T-helper 9 cell (primary cell): ENCODE measurements around the gene NLRP1.

Source experiments
- DNase-seq: peaks from one replicate; pipeline ENCODE4 v3.0.0-alpha.2; 2020
- total RNA-seq, 2 donors: gene quantifications; one replicate each; lab custom pipeline; 2026; lab: John Stamatoyannopoulos, UW

NLRP1 gene
- total RNA-seq: 296 to 362 reads per million in 2 donors

GRCh38 chr17:5584383-5585286 is at the start of gene NLRP1:
NLRP1 (minus strand) TSS chr17:5584509; CDS start chr17:5583957, 552 bp downstream.
- DNase-seq: peak; percentile 92

DNA sequence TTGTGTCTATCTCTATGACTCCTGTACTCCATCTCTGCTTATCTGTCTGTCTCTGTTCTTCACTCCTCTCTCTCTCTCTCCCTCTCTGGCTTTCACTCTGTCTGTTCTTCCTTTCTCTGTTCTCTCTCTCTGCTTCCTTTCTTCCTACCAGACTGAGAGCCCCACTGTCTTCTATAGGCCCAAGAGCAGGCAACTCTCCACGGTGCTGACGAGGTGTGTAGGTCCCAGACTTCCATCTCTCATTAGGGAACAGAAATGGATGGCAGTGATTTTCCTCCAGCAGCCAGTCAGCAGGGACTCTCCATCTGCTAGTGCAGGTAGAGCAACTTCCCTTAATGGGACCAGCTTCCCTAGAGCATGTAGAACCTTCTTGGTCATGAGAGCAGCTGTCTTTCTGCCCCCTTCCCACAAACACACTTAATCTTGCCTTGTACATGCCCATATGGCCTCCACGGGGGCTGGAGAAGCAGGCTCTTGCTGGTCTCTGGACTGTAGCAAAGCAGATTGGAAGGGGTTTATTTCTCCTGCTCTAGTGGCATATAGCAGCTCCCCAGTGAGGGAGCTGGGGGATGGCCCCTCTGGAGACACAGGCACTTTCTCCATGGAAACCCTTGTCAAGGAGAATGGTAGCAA is 47.8 kb upstream of the NLRP1 start:
- no peak for DNase-seq

GRCh38 chr17:5630434-5630833 is 46.1 kb upstream of the NLRP1 start:
- no peak for DNase-seq

- DNase-seq: no peak
Observed at GRCh38 chr17:5629128-5629527, 44.8 kb upstream of the NLRP1 start.

GRCh38 chr17:5628262-5628661 is 44.0 kb upstream of the NLRP1 start:
- no peak for DNase-seq

DNA sequence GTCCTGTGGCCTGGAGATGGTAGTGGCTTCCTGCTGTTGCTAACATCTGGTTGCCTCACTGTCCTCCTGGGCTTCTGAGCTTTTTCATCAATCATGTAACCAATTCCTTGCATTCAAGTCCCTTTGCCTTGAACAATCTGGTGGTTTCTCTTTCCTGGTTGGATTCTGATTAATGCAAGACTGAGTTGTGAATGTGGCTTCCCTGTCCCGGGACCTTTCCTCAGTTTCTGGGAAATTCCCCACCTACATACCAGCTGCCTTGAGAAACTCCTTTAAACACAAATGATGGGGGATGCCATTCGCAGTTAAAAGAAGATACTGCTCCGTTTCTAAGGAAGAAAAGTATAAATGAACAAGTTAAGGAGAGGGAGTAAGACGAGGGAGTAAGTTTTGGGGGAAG is 39.9 kb upstream of the NLRP1 start:
- no peak for DNase-seq

- no peak for DNase-seq
Observed at GRCh38 chr17:5621729-5622128, 37.4 kb upstream of the NLRP1 start.

- no peak for DNase-seq
Observed at GRCh38 chr17:5621026-5621425, 36.7 kb upstream of the NLRP1 start.

DNA sequence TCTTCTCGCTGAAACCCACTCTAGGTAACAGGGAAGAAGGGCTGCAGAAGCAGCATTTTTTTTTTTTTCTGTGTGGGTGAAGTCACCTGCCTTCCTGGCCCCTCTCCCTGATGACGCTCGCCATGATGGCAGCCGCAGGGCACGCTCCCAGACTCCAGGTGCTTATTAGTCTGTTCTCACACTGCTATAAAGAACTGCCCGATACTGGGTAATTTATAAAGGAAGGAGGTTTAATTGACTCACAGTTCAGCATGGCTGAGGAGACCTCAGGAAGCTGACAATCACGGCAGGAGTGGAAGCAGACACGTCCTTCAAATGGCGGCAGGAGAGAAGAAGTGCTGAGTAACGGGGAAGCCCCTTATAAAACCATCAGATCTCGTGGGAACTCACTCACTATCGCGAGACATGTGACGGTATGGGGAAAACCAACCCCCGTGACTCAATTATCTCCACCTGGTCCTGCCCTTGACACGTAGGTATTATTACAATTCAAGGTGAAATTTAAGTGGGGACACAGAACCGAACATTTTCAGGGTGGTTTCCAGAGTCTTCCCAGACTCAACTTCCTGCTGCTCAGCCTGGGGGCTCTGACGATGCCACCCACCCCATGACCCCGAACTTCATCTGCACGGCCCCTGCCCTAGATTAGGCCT is 34.9 kb upstream of the NLRP1 start:
- no peak for DNase-seq

DNA sequence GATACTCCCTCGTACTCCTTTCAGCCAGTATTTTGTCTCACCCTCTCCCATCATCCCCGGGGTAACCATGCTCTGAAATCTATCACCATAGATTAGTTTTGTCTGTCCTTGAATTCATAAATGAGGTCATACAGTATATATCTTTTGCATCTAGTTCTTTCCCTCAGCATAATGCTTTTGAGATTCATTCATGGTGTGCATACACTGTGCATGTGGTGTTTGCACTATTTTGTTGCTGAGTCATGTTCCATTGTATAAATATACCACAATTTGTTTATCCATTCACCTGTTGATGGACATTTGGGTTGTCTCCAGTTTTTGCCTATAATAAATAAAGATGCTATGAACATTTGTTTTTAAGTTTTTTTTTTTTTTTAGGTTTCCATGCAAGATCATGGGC is 34.2 kb upstream of the NLRP1 start:
- no peak for DNase-seq

DNA sequence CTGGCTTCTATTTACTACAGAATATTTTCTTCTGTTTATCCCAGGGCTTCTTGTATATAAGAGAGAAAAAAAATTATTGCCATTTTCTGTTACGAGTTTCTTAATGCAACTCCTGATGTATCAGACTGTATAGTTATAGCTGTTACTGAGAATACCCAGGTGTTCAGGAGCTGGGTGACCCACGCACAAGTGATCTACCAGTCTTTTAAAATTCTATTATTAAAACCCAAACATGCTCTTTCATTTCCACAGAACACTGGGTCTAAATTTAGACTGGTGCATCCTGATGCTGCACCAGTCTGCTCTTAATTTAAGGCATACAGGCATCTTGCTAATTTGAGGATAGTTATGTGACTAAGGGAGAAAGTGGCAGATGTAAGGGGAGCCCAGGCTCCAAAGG is 31.2 kb upstream of the NLRP1 start:
- no peak for DNase-seq

GRCh38 chr17:5610956-5611355 is 26.6 kb upstream of the NLRP1 start:
- no peak for DNase-seq

- no peak for DNase-seq
Observed at GRCh38 chr17:5608399-5609112, 24.2 kb upstream of the NLRP1 start.

- no peak for DNase-seq
Observed at GRCh38 chr17:5607946-5608345, 23.6 kb upstream of the NLRP1 start.

GRCh38 chr17:5605452-5605851 is 21.1 kb upstream of the NLRP1 start:
- no peak for DNase-seq

GRCh38 chr17:5600041-5600440 is 15.7 kb upstream of the NLRP1 start:
- no peak for DNase-seq

DNA sequence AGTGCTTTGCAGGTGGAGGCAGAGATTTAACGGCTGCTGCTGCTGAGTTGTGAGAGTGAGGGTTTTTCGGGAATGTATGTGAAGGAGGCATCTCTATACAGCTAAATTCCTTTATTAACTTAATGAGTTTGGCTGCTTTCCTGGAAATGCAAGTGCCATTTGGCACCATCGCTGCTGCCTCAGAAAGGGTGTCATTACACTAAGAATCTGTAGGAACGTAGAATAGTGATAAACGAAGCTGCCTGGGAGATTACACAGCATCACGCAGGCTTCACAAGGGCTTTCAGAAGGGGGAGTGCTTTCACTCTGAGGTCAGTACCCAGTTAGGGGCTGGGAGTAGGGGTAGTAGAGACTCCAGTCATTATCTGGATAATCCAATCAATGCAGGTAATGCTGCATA is 14.1 kb upstream of the NLRP1 start:
- DNase-seq: no peak

DNA sequence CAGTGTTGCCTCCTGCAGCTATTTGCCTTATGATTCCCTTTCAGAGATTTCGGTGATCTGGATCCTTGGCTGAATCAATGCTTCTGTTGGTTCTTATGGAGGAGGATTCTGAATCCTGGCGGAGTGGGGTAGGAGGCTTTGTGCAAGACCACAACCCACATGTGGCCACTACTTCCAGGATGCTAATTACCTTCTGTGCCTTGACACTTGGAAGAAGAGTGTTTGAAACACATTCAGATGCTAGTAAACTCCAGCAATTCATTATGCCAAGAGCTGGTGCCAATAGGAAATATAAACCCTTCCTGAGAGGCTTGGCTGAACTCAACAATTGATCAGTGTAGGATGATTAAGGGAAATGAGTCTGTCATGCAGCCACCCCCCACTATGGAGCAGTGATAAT is 12.1 kb upstream of the NLRP1 start:
- DNase-seq: no peak

GRCh38 chr17:5595831-5596230 is 11.5 kb upstream of the NLRP1 start:
- no peak for DNase-seq

GRCh38 chr17:5592382-5592781 is 8.1 kb upstream of the NLRP1 start:
- no peak for DNase-seq

DNA sequence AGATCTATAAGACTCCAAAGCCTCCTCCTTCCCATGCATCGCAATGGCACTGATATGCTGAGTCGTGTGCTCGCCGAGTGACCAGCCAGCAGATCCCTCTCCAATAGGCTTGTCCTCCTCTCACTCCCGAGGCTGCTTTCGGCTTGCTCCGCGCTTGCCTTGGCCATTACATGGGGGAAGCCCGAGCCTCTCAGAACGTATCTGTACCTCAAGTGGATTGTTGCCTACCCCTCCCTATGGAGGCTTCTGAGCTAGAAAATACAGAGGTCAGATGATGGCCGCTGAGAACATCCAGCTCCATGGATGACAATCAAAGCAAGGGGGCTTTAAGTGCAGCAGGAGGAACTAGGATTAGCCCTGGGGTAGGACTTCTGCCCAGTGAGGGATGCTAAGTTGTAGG is 7.7 kb upstream of the NLRP1 start:
- DNase-seq: no peak

GRCh38 chr17:5588584-5588983 is 4.3 kb upstream of the NLRP1 start:
- no peak for DNase-seq

DNA sequence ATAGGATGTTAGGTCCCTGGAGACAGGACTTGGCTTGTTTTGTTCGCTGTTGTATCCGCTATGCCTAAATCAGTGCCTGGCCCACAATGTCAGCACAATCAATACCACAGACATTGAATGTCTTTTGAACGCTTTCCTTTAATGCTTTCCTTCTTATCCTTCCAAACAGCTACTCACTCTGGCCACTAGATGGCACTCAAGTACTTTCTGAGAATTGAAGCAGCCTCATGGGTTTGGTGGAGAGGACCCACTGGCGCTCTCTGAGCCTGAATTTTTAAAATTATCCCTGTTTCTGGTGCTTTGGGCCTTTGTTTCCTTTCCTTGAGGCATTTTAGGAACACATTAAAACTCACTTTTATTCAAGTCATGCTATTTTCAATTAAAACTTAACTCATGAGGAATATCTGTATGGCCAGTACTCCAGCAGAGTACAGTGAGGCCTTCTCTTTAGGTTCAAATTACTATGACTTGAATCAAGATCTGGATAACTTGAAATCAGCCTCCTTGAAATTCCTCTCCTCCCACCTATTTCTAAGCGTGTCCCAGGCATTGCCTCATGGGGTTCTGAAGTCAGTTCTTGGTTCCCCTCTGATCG is 3.2 kb upstream of the NLRP1 start:
- no peak for DNase-seq
